Lower leg skin (tissue), 4 donors: Measurements from ENCODE around the gene SEC14L1. TPM values are rescaled to one million over a fixed set of nuclear protein-coding genes. Genes with fewer than 3 reads are reported as not detected.
A peak's percentile ranks its signal among the peaks of the same experiment; 100 is the strongest.

Experiments used
- DNase-seq, 2 donors: peaks; one replicate each; pipeline ENCODE4 v3.0.0-alpha.2; 2019; ENCODE audit warnings: low spot score in 2 of 2
- H3K4me3 ChIP-seq: fragments of 200-600 bp; sonication (generic); 2 replicates; pipeline ENCODE4 v1.5.1; 2017; ENCODE audit warnings: mild to moderate bottlenecking, low read depth; ENCODE audit not compliant: poor library complexity, severe bottlenecking
- POLR2A ChIP-seq, 2 donors: fragments of 450-650 bp; IDR thresholded peaks; one replicate each; pipeline ENCODE4 v1.6.1; 2016 to 2017; ENCODE audit warnings: antibody characterized with exemption in 2 of 2, mild to moderate bottlenecking in 1 of 2, moderate library complexity in 1 of 2
- WGBS, 2 donors: methylation state at CpG; one replicate each; pipeline ENCODE4 v1.1.5; 2018; 5-methylcytosine and 5-hydroxymethylcytosine counted together
- intact Hi-C: fragments of 100-400 bp; cut with DNase I; formaldehyde crosslinking; loops from one replicate; pipeline ENCODE4 v1.15.0; 2023; ENCODE audit warnings: low total_unique reads
- total RNA-seq, 4 donors: library from RNA; depleted of rRNA; stranded (reverse); fragments of >200 nt; gene quantifications; one replicate each; pipeline ENCODE4 v1.1.0, GENCODE V29; 2016
- TF ChIP-seq, protein P1 (sequence below), 3 donors: fragments of 450-650 bp; IDR thresholded peaks; one replicate each; pipeline ENCODE4 v1.5.1; 2016; ENCODE audit warnings: antibody characterized with exemption in 3 of 3, mild to moderate bottlenecking in 3 of 3, moderate library complexity in 2 of 3

The SEC14L1 gene
- 10 to 100 TPM; 19.1 to 59.5 (median 46.3) TPM for total RNA-seq

DNA sequence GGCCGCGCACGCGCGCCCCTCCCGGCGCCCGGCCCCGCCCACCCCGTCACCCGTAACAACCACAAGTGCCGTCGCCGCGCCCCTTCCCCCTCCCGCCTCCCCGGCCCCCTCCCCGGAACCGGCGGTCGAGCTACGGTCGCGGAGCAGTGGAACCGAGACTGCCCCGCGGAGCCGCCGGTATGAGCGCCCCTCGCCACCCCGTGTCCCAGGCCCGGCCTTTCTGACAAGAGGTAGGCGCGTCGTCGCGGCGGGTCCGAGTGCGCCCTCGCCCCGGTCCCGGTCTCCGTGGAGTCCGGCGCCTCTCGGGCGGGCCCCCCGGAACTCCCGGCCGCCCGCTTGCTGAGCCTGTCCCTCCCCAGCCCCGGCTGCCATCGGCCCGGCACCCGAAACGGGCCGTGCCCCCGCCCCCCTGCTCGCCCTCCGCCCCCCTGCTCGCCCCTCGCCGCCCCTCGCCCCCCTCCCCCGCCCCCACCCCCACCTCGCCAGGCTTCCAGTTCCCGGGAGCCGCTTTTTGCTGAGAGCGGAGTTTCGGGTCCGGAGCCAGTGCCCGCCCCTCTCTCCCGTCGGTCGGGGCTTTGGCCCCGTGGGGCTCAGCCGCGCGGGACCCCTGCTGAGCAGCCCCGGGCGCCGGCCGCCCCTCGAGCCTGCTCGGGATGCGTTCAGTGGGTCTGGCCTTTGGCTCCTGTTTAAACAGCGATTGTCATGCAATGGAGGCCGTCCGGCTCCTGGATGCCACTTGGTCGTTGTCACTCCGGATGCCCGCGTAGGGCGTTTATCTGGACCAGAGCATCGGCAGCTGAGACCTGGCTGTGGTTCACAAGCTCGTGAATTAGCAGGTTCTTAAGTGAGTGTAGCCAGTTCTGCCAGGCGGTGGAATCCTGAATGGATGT is at the start of gene SEC14L1:
SEC14L1 (plus strand) TSS at position 92 of the 890 bp plus-strand sequence. CDS start 2,628 bp downstream, outside the sequence.
- H3K4me3 ChIP-seq: peak within 1 kb of the TSS; percentile 57
- WGBS, 2 donors: 0% methylated on average over 17 to 21 of the region's 99 CpGs
- peak in 1 of 2 donors; percentile 91 for DNase-seq
- intact Hi-C loops: no loop called here
- TF ChIP-seq, protein P1, sequence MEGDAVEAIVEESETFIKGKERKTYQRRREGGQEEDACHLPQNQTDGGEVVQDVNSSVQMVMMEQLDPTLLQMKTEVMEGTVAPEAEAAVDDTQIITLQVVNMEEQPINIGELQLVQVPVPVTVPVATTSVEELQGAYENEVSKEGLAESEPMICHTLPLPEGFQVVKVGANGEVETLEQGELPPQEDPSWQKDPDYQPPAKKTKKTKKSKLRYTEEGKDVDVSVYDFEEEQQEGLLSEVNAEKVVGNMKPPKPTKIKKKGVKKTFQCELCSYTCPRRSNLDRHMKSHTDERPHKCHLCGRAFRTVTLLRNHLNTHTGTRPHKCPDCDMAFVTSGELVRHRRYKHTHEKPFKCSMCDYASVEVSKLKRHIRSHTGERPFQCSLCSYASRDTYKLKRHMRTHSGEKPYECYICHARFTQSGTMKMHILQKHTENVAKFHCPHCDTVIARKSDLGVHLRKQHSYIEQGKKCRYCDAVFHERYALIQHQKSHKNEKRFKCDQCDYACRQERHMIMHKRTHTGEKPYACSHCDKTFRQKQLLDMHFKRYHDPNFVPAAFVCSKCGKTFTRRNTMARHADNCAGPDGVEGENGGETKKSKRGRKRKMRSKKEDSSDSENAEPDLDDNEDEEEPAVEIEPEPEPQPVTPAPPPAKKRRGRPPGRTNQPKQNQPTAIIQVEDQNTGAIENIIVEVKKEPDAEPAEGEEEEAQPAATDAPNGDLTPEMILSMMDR (IDR thresholded peaks at IDR 0.05): no peak
- no peak for TF ChIP-seq POLR2A (IDR thresholded peaks at IDR 0.05)

GRCh38 chr17:77092025-77092424 is 48.7 kb upstream of the SEC14L1 start:
- intact Hi-C loops: loop anchor here (5.0 kb wide), 1 partner anchor 395 kb away; no protein-coding TSS in a partner anchor
- DNase-seq: no peak
- WGBS, 2 donors: 86 to 88% methylated on average over 7 of the region's 7 CpGs
- no peak overlapping the region for H3K4me3 ChIP-seq
- TF ChIP-seq POLR2A (IDR thresholded peaks at IDR 0.05): no peak
- TF ChIP-seq, protein P1 (IDR thresholded peaks at IDR 0.05): no peak

DNA sequence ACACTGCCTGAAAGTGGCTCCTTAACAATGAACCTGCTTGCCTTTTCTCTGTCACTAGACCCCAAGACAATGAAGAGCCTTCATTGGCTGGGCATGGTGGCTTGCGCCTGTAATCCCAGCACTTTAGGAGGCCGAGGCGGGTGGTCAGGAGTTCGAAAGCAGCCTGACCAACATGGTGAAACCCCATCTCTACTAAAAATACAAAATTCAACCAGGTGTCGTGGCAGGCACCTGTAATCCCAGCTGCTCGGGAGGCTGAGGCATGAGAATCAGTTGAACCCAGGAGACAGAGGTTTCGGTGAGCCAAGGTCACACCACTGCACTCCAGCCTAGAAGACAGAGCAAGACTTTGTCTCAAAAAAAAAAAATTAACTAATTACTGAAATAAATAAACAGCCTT is 45.3 kb upstream of the SEC14L1 start:
- H3K4me3 ChIP-seq: no peak overlapping the region
- intact Hi-C loops: no loop called here
- DNase-seq: no peak
- WGBS, 2 donors: 92 to 95% methylated on average over 7 of the region's 7 CpGs
- no peak for TF ChIP-seq POLR2A (IDR thresholded peaks at IDR 0.05)
- TF ChIP-seq, protein P1 (IDR thresholded peaks at IDR 0.05): no peak

GRCh38 chr17:77096570-77097214 is 44.1 kb upstream of the SEC14L1 start:
- no peak overlapping the region for H3K4me3 ChIP-seq
- 14 to 26% methylated on average over 12 of the region's 12 CpGs for WGBS, 2 donors
- TF ChIP-seq, protein P1 (IDR thresholded peaks at IDR 0.05): no peak
- no peak for TF ChIP-seq POLR2A (IDR thresholded peaks at IDR 0.05)
- intact Hi-C loops: no loop called here
- no peak for DNase-seq

- TF ChIP-seq POLR2A (IDR thresholded peaks at IDR 0.05): no peak
- TF ChIP-seq, protein P1 (IDR thresholded peaks at IDR 0.05): no peak
- 71 to 74% methylated on average over 6 of the region's 6 CpGs for WGBS, 2 donors
- intact Hi-C loops: no loop called here
- DNase-seq: no peak
- H3K4me3 ChIP-seq: no peak overlapping the region
Observed at GRCh38 chr17:77097631-77098180, 43.1 kb upstream of the SEC14L1 start.
